ENCODE results near the gene DHRS3. TPM values are rescaled to one million over a fixed set of nuclear protein-coding genes. Genes with fewer than 3 reads are reported as not detected.
A peak's percentile ranks its signal among the peaks of the same experiment; 100 is the strongest.

DHRS3 gene
- total and polyA plus RNA-seq, 2 of the 13 experiments (the other 11 are each of a cell fraction or from before 2014, with no cell fraction given): 48.5 to 90.5 TPM

DNA sequence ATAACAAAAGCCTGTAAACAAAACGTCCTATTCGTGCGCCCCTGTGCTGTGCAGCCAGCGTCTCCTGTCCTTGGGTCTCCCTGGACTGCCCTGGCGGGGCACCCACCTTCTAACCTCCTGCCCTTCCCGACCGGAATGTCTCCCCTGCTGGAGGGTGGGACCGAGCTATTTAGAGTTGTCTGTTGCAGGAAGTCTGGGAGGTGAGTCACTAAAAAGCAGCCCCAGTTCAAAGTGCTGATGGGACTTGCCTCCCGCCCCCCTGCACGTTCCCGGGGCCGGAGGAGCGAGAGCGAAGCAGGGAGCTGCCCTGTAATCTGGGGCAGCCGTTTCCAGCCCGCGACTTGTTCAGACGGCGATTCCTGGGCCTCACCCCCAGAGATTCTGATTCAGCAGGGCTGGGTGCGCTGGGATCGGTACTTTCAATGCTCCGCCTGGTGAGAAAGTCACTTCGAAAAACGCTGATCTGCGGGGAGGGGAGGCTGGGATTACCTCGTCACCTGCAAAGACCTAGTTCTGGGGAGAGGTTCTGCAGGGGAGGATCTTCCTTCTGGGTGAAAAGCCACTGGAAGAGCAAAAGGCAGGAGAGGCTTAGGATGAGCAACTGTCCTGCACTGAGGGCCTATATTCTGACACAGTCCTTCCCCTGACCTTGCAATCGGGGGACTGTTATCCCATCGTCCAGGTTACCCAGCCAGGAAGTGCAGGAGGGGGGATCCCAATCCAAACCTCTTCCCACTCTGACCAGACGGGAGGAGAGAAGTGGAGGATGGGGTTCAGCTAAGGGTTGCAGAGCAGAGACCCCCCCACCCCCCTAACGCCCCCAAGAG, 1.2 kb upstream of the DHRS3 start (continued):
- TF ChIP-seq ZNF432 (CRISPR knock-in tag; IDR thresholded peaks at IDR 0.05; ENCODE audit: borderline replicate concordance) (no peak), RAD21 (CRISPR knock-in tag; IDR thresholded peaks at IDR 0.05) (no peak), RXRA (CRISPR knock-in tag; IDR thresholded peaks at IDR 0.05) (peak; percentile 95), ZNF740 (CRISPR knock-in tag; IDR thresholded peaks at IDR 0.05) (no peak), ZNF850 (CRISPR knock-in tag; conservative IDR thresholded peaks at IDR 0.05) (no peak), ATF4 (CRISPR knock-in tag; IDR thresholded peaks at IDR 0.05) (peak in 1 of 2 experiments; percentile 68; a peak in 2 of 4 replicates)
- TF ChIP-seq, protein P1, sequence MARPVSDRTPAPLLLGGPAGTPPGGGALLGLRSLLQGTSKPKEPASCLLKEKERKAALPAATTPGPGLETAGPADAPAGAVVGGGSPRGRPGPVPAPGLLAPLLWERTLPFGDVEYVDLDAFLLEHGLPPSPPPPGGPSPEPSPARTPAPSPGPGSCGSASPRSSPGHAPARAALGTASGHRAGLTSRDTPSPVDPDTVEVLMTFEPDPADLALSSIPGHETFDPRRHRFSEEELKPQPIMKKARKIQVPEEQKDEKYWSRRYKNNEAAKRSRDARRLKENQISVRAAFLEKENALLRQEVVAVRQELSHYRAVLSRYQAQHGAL (CRISPR knock-in tag; IDR thresholded peaks at IDR 0.05; ENCODE audit: not compliant biosample characterization): no peak

DNA sequence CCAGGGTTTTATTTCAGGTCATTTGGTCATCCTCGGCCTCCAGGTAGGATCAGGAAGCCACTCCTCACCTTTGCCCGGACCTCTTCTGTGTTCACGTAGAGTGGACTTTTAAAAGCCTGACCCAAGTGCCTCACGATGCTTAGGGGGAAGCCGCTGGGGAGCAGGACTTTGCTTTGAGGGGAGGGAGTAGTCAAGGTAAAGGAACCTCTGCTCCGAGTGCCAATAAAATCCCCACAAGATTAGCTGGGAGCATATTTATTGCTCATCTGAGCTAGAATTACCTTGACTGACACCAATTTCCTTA, 603 bp upstream of the DHRS3 start:
- Histone ChIP-seq H2AFZ (ENCODE audit: low read length) (no peak overlapping the region), H3K4me3 (replicated peaks in 1 of 3; ENCODE audit: insufficient read depth in 1 of 3, low read depth in 2 of 3, low read length in 3 of 3) (peak overlapping the region; percentile 91 to 97 (median 94)), H3K36me3 (replicated peaks in 1 of 2; ENCODE audit: control insufficient read depth in 1 of 2, insufficient read depth in 2 of 2, low read length in 2 of 2) (peaks cover 0 to 4% of the 10 kb centered on the region in 2 experiments; a peak in 1 of 5 replicates), H3K9me3 (ENCODE audit: low read length) (no peaks in the 10 kb centered on the region), H3K4me1 (ENCODE audit: insufficient read depth, low read length) (peaks cover 49% of the 10 kb centered on the region), H3K9ac (ENCODE audit: insufficient read depth, low read depth, low read length) (peak overlapping the region; percentile 97), H3K27me3 (ENCODE audit: control insufficient read depth in 1 of 2, insufficient read depth in 2 of 2, low read length in 2 of 2) (peaks cover 0 to 3% of the 10 kb centered on the region in 2 experiments; a peak in 1 of 5 replicates), H3K4me2 (ENCODE audit: low read depth, low read length) (peak overlapping the region; percentile 98), H3K27ac (ENCODE audit: extremely low read length, insufficient read depth, low read length) (peak overlapping the region; percentile 94), H4K20me1 (ENCODE audit: insufficient read depth, low read length) (peaks cover 3% of the 10 kb centered on the region; the same call in 1 of the 2 replicates), H3K79me2 (ENCODE audit: insufficient read depth, low read length) (peaks cover 47% of the 10 kb centered on the region)
- 4% methylated on average over 6 of the region's 6 CpGs for WGBS (ENCODE audit: low lambda C conversion rate)
- no peak; the same call in 2 of the 3 replicates for ATAC-seq
- BruUV-seq (replicated peaks): TSS peak; percentile 28
- in situ Hi-C loops (cut with HindIII; ENCODE audit: extremely low pct_ligation_motif_present, low pct_unique_long_range_greater_than_20kb): loop anchor here (5.0 kb wide), 2 partner anchors 66 to 91 kb away; no protein-coding TSS in a partner anchor
- CTCF ChIA-PET (ENCODE audit: low intra/inter-chr PET ratio, low total read pairs): interaction anchor here (0.7 to 3.2 kb wide), 5 partner anchors 17 to 388 kb away, joined by 3 to 56 read pairs (median 7); no protein-coding TSS in a partner anchor
- POLR2A ChIA-PET: interaction anchor here (0.6 to 10.1 kb wide), 37 partner anchors 11 to 639 kb away, joined by 3 to 357 read pairs (median 7); no protein-coding TSS in a partner anchor
- no peak for DNase-seq (ENCODE audit: low spot score)
- FAIRE-seq: no peak
- intact Hi-C loops (cut with micrococcal nuclease; ENCODE audit: unreplicated experiment): loop anchor here (1.0 to 5.0 kb wide), 3 partner anchors 90 to 304 kb away; no protein-coding TSS in a partner anchor
- TF ChIP-seq, protein P2, sequence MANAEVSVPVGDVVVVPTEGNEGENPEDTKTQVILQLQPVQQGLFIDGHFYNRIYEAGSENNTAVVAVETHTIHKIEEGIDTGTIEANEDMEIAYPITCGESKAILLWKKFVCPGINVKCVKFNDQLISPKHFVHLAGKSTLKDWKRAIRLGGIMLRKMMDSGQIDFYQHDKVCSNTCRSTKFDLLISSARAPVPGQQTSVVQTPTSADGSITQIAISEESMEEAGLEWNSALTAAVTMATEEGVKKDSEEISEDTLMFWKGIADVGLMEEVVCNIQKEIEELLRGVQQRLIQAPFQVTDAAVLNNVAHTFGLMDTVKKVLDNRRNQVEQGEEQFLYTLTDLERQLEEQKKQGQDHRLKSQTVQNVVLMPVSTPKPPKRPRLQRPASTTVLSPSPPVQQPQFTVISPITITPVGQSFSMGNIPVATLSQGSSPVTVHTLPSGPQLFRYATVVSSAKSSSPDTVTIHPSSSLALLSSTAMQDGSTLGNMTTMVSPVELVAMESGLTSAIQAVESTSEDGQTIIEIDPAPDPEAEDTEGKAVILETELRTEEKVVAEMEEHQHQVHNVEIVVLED (CRISPR knock-in tag; IDR thresholded peaks at IDR 0.05; ENCODE audit: borderline replicate concordance): peak; percentile 16; the same call in 1 of the 2 replicates
- TF ChIP-seq HNF4A (CRISPR knock-in tag; IDR thresholded peaks at IDR 0.05) (no peak), ZMYM2 (CRISPR knock-in tag; IDR thresholded peaks at IDR 0.05) (no peak), ZNF264 (CRISPR knock-in tag; IDR thresholded peaks at IDR 0.05) (no peak)
- TF ChIP-seq, protein P3, sequence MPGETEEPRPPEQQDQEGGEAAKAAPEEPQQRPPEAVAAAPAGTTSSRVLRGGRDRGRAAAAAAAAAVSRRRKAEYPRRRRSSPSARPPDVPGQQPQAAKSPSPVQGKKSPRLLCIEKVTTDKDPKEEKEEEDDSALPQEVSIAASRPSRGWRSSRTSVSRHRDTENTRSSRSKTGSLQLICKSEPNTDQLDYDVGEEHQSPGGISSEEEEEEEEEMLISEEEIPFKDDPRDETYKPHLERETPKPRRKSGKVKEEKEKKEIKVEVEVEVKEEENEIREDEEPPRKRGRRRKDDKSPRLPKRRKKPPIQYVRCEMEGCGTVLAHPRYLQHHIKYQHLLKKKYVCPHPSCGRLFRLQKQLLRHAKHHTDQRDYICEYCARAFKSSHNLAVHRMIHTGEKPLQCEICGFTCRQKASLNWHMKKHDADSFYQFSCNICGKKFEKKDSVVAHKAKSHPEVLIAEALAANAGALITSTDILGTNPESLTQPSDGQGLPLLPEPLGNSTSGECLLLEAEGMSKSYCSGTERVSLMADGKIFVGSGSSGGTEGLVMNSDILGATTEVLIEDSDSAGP (CRISPR knock-in tag; IDR thresholded peaks at IDR 0.05; ENCODE audit: borderline replicate concordance): 0 out of 2 replicates have a peak, but pooled peaks have one; percentile 24
- TF ChIP-seq, protein P4, sequence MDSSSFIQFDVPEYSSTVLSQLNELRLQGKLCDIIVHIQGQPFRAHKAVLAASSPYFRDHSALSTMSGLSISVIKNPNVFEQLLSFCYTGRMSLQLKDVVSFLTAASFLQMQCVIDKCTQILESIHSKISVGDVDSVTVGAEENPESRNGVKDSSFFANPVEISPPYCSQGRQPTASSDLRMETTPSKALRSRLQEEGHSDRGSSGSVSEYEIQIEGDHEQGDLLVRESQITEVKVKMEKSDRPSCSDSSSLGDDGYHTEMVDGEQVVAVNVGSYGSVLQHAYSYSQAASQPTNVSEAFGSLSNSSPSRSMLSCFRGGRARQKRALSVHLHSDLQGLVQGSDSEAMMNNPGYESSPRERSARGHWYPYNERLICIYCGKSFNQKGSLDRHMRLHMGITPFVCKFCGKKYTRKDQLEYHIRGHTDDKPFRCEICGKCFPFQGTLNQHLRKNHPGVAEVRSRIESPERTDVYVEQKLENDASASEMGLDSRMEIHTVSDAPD (CRISPR knock-in tag; IDR thresholded peaks at IDR 0.05): no peak
